KG1 (cell line): ENCODE measurements around the gene ACBD5.

Source experiments
- DNase-seq: peaks from one replicate; lab custom pipeline; 2025; lab: John Stamatoyannopoulos, UW

Gene ACBD5

GRCh38 chr10:27152687-27153086 lies 87.9 kb downstream of the ACBD5 start:
- DNase-seq, result no peak

- DNase-seq, result no peak
These were observed 90.3 kb downstream of the ACBD5 start for GRCh38 chr10:27150261-27150660.

- DNase-seq, result no peak
These were observed 92.9 kb downstream of the ACBD5 start for GRCh38 chr10:27147701-27148100.

GRCh38 chr10:27145937-27146336 lies 94.7 kb downstream of the ACBD5 start:
- no peak for DNase-seq
